Head of caudate nucleus (tissue), 42 donors: ENCODE results near the gene OLFM2.
A peak's percentile ranks its signal among the peaks of the same experiment; 100 is the strongest.
"Not testable (repeated sequence)": the region's sequence is repeated elsewhere in the genome, so short reads cannot be mapped to it uniquely, and the experiment has no call there.

Experiments used
- DNase-seq, 42 donors: peaks; one replicate each; pipeline versions ENCODE4 v3.0.0 to v3.0.0-alpha.2; 2020 to 2021; ENCODE audit warnings: mixed read lengths in 7 of 42
- intact Hi-C: fragments of 100-400 bp; cut with DNase I; formaldehyde crosslinking; loops from one replicate; pipeline ENCODE4 v1.15.0; 2022

The OLFM2 gene

DNA sequence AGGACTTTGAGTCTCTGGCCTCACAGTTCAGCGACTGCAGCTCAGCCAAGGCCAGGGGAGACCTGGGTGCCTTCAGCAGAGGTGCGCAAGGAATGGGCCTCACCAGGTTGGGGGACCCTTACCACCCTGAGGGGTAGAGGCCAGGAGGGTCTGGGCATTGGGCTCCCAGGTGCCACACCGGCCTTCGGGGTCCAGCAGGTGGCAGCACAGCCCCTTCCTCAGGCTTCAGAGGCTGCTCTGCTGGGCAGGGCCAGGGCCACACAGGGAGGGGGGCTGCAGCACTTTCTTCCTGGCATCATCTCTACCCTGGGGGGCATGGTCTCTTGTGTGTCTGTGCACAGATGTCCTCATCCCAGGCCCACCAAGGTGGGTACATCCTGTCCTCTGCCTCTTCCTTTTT lies 88.3 kb downstream of the OLFM2 start:
- intact Hi-C loops = no loop called here
- peak in 9 of 42 donors; percentile 22 to 55 (median 41) for DNase-seq

DNA sequence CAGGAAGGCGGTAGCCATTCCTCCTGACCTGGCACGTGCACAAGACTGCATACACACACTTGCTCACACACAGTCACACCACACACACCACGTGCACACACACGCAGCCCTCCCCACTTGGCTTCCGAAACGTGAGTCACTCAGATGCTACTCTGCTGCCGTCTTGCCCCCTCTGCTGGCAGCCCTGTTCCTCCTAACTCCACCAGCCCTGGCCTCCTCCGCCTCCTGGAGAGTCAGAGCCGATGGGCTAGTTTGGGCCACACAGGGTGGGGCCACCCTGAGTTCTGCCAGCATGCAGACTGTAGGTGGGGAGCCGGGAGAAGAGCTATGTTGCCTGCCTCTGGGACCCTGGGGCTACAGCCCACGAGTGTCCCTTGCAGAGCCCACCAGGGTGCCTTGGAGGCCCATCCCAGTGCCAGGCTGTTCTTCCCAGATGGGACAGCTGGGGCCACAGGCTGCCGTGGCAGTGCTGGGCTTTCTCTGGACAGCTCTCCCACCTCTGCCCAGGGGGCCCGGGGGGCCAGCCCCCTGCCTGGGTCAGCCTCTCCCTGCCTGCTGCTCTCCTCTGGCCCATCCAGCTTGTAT lies 89.1 kb downstream of the OLFM2 start:
- peak; percentile 39 to 90 (median 74) for DNase-seq
- intact Hi-C loops = no loop called here

DNA sequence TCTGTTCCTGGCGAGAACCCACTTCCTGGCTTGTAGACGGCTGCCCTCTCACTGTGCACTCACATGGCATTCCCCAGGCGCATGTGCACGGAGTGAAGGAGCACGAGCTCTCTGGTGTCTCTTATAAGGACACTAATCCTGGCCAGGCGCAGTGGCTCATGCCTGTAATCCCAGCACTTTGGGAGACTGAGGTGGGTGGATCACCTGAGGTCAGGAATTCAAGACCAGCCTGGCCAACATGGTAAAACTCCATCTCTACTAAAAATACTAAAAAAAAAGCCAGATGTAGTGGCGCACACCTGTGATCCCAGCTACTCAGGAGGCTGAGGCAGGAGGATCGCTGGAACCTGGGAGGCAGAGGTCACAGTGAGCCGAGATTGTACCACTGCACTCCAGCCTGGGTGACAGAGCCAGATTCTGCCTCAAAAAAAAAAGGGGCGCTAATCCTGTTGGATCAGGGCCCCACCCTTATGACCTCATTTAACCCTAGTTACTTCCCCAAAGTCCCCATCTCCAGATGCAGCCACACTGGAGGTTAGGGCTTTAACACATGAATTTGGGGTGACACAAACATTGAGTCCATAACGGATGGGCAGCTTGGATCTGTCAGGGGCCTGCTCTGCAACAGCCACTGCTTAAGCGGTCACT lies 92.6 kb downstream of the OLFM2 start:
- intact Hi-C loops, DNase-seq: not testable (repeated sequence)

DNA sequence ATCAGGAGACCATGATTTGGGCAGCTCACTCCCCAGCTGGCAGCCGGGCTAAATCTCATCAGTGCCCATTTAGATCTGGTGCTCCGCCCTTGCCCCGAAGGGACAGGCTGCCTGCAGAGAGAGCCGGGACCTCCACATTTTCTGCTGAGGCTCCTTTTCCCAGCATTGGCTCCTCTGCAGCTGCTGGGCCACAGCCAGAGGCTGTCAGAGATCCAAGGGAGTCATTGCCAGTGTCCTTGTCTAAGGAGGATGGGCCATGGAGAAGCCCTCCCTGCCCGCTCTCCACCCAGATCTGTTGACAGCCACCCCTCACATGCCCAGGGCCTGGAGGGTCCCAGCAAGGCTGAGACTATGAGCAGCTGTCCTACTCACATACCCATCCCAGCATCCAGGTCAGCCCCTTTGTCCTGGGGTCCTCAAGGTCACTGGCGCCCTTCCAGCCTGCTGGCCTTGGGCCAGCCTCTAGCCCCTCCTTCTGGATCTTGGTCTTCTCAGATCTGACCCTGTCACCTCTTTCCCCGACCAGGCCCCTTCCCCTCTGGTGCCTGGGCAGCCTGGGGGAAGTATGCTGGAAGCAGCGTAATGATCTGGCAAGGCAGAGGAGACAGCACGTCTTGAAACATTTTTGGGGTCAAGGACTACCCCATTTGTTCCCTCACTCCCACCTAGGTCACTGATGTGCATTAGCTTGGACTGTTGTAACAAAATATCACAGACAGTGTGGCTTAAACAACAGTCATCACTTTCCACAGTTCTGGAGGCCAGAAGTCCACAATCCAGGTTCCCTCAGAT lies 93.3 kb downstream of the OLFM2 start:
- peak in 7 of 42 donors; percentile 14 to 53 (median 32) for DNase-seq
- intact Hi-C loops = no loop called here

DNA sequence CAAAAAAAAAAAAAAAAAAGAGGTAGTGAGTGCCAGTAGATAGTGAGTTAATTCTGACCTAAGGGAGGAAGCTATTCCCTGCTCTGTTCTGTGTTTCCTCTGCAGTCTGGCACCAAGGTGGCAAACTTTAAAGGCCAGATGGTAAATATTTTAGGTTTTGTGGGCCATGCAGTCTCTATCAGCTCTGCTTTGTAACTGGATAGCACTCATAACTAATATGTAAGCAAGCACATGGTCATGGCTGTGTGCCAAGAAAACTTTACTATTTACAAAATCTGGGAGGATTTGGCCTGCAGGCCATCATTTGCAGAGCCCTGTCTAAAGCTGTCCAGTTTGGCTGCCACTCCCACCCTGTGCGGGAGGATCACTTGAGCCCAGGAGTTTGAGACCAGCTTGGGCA lies 96.9 kb downstream of the OLFM2 start:
- no peak for DNase-seq

DNA sequence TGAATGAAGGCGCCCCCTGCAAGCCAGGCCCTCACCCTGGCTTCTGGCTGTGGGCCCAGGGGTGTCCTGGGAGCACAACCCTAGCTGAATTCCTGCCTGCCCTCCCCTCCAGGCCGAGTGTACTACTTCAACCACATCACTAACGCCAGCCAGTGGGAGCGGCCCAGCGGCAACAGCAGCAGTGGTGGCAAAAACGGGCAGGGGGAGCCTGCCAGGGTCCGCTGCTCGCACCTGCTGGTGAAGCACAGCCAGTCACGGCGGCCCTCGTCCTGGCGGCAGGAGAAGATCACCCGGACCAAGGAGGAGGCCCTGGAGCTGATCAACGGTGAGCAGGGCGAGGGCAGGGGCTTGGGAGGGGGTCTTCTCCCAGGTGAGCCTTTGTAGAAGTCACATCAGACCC lies 98.0 kb downstream of the OLFM2 start:
- DNase-seq = no peak
- intact Hi-C loops = no loop called here

More for the DNA sequence above, 96.9 kb downstream of the OLFM2 start:
- intact Hi-C loops = no loop called here

DNA sequence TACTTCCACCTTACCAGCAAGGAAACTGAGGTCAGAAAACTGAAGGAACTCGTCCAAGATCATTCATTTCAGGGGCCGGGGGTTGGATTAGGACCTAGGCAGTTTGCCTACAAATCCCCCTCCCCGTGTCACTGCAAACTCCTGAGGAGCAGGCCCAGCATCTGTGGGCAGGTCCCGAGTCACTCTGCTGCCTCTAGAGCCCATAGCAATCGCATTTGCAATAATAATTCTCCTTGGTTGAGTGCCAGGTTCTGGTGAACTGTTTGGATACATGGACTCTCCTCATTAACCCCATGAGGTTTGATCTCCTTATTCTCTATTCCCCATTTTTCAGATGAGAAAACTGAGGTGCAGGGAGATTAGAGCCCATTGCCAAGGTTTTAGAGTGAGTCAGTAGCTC lies 100.3 kb downstream of the OLFM2 start:
- peak in 2 of 42 donors; percentile 30 to 47 for DNase-seq
- intact Hi-C loops = no loop called here

DNA sequence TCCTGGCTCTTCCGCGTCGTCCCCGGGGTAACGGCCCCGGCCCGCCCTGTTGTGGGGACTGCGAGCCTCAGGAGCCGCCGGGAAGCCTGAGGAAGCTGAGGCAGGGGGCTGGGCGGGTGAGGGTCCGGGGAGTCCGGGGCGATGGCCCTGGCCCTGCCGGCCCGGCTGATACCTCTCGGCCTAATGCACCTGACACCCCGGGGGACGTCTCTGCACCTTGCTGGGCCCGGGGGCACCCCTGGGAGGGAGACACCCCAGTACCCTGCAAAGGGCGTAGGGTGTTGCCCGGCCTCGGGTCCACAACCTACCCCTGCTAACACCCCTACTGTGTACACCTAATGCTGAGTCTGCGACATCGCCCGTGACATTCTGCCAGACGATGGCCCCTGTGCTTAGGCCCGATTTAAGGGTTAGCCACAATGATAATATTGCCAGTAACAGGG lies 100.8 kb downstream of the OLFM2 start:
- intact Hi-C loops = no loop called here
- peak in 1 of 42 donors; percentile 36 for DNase-seq

DNA sequence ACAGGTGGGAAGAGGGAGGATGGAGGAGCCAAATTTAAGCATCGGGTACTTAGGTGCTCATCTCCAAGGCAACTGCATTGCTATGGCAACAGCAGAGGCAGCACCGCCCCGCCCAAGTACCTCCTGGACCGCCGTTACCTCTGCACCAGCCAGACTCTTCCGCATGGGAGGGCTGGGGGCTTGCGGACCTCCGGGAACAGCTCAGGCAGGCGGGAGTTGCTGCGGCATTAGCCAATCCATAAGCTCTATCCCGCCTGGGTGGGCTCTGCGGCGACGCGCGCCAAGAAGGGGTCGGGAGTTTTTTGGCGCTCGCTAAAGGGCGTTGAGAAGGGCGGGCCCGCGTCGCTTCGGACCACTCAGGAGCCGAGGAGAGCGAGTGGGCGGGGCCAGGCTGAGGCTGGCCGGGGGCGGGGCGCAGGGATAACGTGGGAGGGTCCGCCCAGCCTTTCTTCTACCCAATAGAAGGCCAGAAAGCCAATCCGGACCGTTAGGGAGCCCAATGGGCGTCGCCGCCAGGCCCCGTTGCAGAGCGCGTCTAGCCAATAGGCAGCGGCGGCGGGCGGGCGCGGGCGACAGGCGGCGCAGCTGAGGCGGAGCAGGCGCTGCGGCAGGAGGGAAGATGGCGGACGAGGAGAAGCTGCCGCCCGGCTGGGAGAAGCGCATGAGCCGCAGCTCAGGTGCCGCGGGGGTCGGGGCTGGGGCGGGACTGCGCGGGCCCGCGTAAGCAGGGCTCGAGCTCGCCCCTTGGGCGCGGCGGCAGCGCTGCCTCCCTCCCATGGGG lies 101.4 kb downstream of the OLFM2 start, which contains the start of gene PIN1:
TSS of gene PIN1 (plus strand) at position 593 of the 781 bp plus-strand sequence. CDS start at position 620, 27 bp downstream.
- intact Hi-C loops = no loop called here

DNA sequence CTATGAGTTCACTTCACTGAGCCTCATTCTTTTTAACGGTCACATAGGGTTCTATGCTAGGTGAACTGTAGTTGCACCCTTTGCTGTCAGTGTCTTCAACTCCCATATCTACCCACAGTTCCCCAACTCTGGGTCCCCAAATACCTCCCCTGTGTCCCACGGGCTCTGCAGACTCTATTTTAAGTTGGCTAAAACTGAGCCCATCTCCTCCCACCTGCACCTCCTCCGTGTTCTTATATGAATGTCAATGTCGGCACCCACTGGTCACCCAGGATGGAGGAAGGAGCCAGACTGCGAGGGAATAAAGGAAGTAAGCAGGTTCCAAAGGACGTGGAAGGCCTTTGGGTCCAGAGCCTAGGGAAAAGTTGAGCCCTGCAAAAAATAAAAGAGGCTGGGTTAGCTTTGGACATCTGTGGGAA lies 102.0 kb downstream of the OLFM2 start:
- intact Hi-C loops = no loop called here

More for the DNA sequence above, 101.4 kb downstream of the OLFM2 start, which contains the start of gene PIN1:
- peak; percentile 98 to 100 (median 99) for DNase-seq

DNA sequence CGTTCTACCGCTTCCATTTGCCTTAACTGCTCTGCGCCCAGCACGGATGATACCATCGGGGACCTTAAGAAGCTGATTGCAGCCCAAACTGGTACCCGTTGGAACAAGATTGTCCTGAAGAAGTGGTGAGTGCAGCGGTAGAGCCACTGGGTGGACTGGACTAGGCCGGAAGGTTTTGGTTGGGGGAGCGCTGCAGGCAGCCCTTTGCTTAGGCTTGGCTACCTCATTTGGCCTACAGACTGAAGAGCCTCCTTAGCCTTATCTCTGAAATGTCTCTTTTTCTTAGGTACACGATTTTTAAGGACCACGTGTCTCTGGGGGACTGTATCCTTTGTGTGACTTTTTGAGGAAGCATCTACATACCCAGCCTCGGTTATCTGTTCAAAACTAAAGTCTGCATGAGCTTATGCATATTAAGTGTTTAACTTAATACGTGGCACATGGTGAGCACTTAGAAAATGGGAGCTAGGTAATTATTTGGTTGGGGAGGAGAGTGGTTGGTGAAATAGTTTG lies 107.7 kb downstream of the OLFM2 start:
- intact Hi-C loops = no loop called here
- DNase-seq = no peak

More for the DNA sequence above, 102.0 kb downstream of the OLFM2 start:
- peak in 12 of 42 donors; percentile 16 to 73 (median 38) for DNase-seq

DNA sequence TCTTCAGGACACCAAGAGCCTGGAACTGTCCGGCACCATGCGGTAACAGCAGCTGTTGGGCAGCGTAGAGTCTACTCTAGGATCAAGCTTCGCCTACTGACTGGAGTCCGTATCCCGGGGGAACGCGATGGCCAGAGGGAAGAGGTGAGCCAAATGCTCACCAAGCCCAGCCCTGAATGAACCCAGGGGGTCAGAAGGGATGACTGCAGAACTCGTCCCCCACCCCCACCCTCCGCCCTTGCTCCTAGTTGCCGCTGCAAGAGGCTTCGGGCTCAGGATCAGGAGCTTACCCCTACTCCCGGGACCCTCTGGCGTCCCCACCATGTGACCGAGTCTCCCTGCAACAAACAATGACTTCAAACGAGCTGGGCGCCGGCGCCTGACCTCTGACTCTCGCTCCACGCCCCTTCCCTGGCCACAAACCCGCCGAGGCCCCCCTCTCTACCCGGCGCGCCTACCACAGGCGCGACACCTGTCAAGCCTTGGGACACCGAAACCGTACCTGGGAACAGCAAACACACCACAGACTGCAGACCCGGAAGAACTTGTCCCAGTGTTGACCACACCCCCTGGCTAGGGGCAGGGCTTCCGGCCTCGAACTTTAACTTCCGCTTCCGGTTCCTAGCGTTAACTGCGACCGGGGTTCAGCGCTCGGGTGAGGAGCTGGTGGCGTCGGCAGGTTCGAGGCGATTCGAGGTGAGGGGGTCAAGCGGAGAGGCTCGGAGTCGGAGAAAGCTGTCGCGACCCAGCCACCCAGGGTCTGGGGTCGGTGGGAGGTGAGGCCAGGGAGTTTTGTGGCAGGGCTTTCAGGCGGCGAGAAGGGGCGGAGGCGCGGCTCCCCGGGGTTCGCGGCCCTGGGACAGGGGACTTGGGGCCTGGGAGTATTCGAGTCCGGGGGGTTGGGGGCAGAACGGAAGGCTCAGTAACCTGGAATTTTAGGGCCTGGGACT lies 108.8 kb downstream of the OLFM2 start, which contains the start of gene UBL5:
TSS of gene UBL5 (plus strand) at position 630 of the 950 bp plus-strand sequence. CDS start 420 bp downstream, outside the sequence.
- intact Hi-C loops = no loop called here
- DNase-seq = peak; percentile 83 to 97 (median 91)

DNA sequence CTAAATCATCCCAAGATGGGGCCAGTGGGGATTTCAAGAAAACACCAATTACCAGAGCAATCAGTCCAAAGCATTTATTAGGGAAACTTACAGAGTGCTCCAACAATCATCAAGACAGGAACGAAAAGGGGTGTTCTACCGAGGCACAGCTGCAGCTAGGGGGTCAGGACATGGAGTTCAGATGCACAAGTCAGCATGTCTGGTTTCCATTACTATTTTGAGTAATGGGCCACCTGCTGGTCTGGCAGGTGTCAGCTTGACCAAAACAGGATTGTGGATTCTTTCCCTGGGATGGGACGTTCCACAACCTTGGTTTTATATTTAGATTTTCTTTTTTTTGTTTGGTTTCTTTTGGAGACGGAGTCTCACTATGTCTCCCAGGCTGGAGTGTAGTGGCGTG lies 112.5 kb downstream of the OLFM2 start:
- DNase-seq = no peak
- intact Hi-C loops = no loop called here

DNA sequence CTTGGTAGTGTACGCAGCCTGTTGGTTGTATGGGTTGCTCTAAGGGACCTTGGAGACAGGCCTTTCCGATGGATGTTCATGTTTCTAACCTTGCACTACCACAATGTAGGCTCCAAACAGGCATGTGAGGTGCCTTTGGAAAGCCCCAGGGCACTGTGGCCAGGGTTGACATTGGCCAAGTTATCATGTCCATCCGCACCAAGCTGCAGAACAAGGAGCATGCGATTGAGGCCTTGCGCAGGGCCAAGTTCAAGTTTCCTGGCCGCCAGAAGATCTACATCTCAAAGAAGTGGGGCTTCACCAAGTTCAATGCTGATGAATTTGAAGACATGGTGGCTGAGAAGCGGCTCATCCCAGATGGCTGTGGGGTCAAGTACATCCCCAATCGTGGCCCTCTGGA lies 116.3 kb downstream of the OLFM2 start:
- DNase-seq, intact Hi-C loops: not testable (repeated sequence)

DNA sequence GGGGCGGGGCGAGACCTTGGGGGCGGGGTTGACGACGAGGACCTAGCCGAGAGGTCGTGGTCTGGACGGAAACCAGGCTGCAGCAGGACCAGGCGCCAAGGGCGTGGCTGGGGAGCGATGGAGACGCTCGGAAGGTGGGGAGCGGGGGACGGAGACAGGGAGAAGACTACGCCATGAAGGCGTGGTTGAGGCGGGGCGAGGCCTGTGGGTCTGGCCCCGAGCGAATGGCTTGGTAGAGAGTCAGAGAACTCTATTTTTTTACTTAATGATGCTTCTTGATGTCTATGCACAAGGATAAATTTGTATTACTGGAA lies 116.8 kb downstream of the OLFM2 start:
- no peak for DNase-seq
- intact Hi-C loops = loop anchor here (2.0 kb wide), 1 partner anchor 25 kb away; no protein-coding TSS in a partner anchor

DNA sequence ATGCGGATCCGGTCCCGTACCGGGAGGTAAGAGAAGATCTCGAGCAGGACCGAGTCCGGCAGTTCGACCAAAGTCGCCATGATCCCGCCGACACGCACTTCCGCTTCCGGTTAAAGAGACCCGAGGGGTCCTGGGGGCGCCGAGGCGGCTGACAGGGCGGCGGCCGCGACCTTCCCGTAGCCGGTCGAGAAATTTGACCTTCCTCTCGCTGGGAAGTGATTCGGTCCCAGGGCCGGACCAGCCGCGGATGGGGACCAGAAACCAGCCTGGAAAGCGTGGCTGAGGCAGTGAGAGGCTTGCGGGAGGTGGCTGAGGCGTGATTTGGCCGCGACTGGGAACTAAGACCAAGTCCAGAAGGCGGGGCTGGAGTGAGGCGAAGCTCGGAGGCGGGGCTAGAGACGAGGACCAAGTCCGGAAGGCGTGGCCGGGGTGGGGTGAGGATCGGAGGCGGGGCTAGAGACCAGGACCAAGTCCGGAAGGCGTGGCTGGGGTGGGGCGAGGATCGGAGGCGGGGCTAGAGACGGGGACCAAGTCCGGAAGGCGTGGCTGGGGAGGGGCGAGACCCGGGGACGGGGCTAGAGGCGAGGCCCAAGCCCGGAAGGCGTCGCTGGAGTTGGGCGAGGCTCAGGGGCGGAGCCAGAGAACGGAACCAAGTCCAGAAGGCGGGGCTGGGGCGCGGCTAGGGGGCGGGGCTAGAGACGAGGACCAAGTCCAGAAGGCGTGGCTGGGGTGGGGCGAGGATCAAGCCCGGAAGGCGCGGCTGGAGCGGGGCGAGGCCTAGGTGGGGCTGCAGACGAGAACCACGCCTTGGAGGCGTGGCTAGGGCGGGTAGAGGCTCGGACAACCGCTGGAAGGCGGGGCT lies 117.3 kb downstream of the OLFM2 start, which contains the start of gene FBXL12:
TSS of gene FBXL12 (minus strand) at position 346 of the 862 bp plus-strand sequence. CDS start at position 80, 266 bp downstream.
- DNase-seq = peak; percentile 98 to 100 (median 100)
- intact Hi-C loops = loop anchor here (2.0 kb wide), 1 partner anchor 24 kb away; no protein-coding TSS in a partner anchor
